ENCODE measurements around the gene CARM1. TPM values are rescaled to one million over a fixed set of nuclear protein-coding genes. Genes with fewer than 3 reads are reported as not detected.

CARM1 gene
- total and polyA plus RNA-seq, 2 of the 13 experiments (the other 11 are each of a cell fraction or from before 2014, with no cell fraction given): 27.6 to 55.8 TPM

GRCh38 chr19:10960314-10961072, 89.1 kb downstream of the CARM1 start, which contains the start of gene SMARCA4 (continued):
- no peak; the same call in 1 of the 2 replicates for TF ChIP-seq HMGXB3 (CRISPR knock-in tag; IDR thresholded peaks at IDR 0.05; ENCODE audit: borderline replicate concordance)
- no peak; the same call in 1 of the 2 replicates for TF ChIP-seq NFYC (CRISPR knock-in tag; IDR thresholded peaks at IDR 0.05)
- TF ChIP-seq HNRNPL (IDR thresholded peaks at IDR 0.05; ENCODE audit: low read depth, low read length): no peak
- peak; percentile 87 for TF ChIP-seq ZNF616 (CRISPR knock-in tag; IDR thresholded peaks at IDR 0.05; ENCODE audit: low read depth)
- TF ChIP-seq CREBL2 (CRISPR knock-in tag; IDR thresholded peaks at IDR 0.05; ENCODE audit: borderline replicate concordance): no peak
- no peak for TF ChIP-seq PHF5A (CRISPR knock-in tag; IDR thresholded peaks at IDR 0.05; ENCODE audit: low read depth, unreplicated experiment)
- peak; percentile 89; the same call in 2 of the 3 replicates for TF ChIP-seq MXI1 (IDR thresholded peaks at IDR 0.05; ENCODE audit: borderline replicate concordance, low read depth, low read length)
- TF ChIP-seq PRDM10 (CRISPR knock-in tag; IDR thresholded peaks at IDR 0.05; ENCODE audit: low read depth): 0 out of 2 replicates have a peak, but pooled peaks have one; percentile 31
- no peak for TF ChIP-seq LCORL (IDR thresholded peaks at IDR 0.05)
- TF ChIP-seq LCORL (CRISPR knock-in tag; IDR thresholded peaks at IDR 0.05): peak; percentile 71; the same call in 1 of the 2 replicates
- TF ChIP-seq SMC3 (IDR thresholded peaks at IDR 0.05; ENCODE audit: low read length): no peak
- TF ChIP-seq ZNF546 (CRISPR knock-in tag; conservative IDR thresholded peaks at IDR 0.05): peak; percentile 95
- peak; percentile 81 for TF ChIP-seq CBFB (CRISPR knock-in tag; IDR thresholded peaks at IDR 0.05)
- peak; percentile 24; the same call in 1 of the 2 replicates for TF ChIP-seq MEIS1 (CRISPR knock-in tag; IDR thresholded peaks at IDR 0.05; ENCODE audit: borderline replicate concordance)
- no peak for TF ChIP-seq MAFF (IDR thresholded peaks at IDR 0.05; ENCODE audit: low read depth, low read length)
- TF ChIP-seq GATAD1 (CRISPR knock-in tag; IDR thresholded peaks at IDR 0.05): peak; percentile 68
- no peak for TF ChIP-seq SOX13 (IDR thresholded peaks at IDR 0.05)
- no peak for TF ChIP-seq SOX13 (CRISPR knock-in tag; conservative IDR thresholded peaks at IDR 0.05 in 1 of 2, IDR thresholded peaks at IDR 0.05 in 1 of 2)
- TF ChIP-seq MXD3 (CRISPR knock-in tag; IDR thresholded peaks at IDR 0.05): peak; percentile 84
- TF ChIP-seq MIER3 (CRISPR knock-in tag; IDR thresholded peaks at IDR 0.05; ENCODE audit: borderline replicate concordance): no peak; the same call in 1 of the 2 replicates
- peak; percentile 69; the same call in 1 of the 2 replicates for TF ChIP-seq FOXO1 (CRISPR knock-in tag; IDR thresholded peaks at IDR 0.05)
- no peak for TF ChIP-seq ZNF839 (CRISPR knock-in tag; IDR thresholded peaks at IDR 0.05; ENCODE audit: borderline replicate concordance)
